Ovary (tissue), 3 donors: ENCODE data around the gene NAALADL2.

Source experiments
- CTCF ChIP-seq, 3 donors: fragments of 450-650 bp in 2 of 3; fragments of 200-600 bp in 1 of 3; IDR thresholded peaks; one replicate each; pipeline versions ENCODE4 v1.5.1 to v1.8.0; 2016 to 2022; ENCODE audit warnings: antibody characterized with exemption in 3 of 3, mild to moderate bottlenecking in 1 of 3
- POLR2A ChIP-seq: fragments of 450-650 bp; IDR thresholded peaks from one replicate; pipeline ENCODE4 v1.6.1; 2017; ENCODE audit warnings: antibody characterized with exemption, mild to moderate bottlenecking, moderate library complexity
- donor health status: DM: no; HTN: no; CAD: no.

- TF ChIP-seq POLR2A: no peak
- no peak for TF ChIP-seq CTCF (IDR thresholded peaks at IDR 0.05)
Observed at GRCh38 chr3:175329373-175329772, 470.2 kb downstream of the NAALADL2 start.
